Activated CD8-positive, alpha-beta memory T cell treated with anti-CD3 and anti-CD28 coated beads for 24 hours (primary cell): ENCODE measurements around the gene USP3.
A peak's percentile ranks its signal among the peaks of the same experiment; 100 is the strongest.
"Not testable (repeated sequence)": the region's sequence is repeated elsewhere in the genome, so short reads cannot be mapped to it uniquely, and the experiment has no call there.

Source experiments
- DNase-seq: peaks from one replicate; pipeline ENCODE4 v3.0.0-alpha.2; 2020

The USP3 gene

GRCh38 chr15:63597038-63597790 is 92.8 kb downstream of the USP3 start, which contains the start of gene FBXL22:
TSS of gene FBXL22 (plus strand) at chr15:63597387. CDS start at chr15:63597393, 6 bp downstream.
- no peak for DNase-seq

- DNase-seq = no peak
These were observed 93.4 kb downstream of the USP3 start for GRCh38 chr15:63597821-63598220.

GRCh38 chr15:63598473-63599400 is 94.3 kb downstream of the USP3 start:
- no peak for DNase-seq

- DNase-seq = peak; percentile 78
These were observed 95.1 kb downstream of the USP3 start for GRCh38 chr15:63599401-63600000.

GRCh38 chr15:63600001-63600615 is 95.7 kb downstream of the USP3 start:
- no peak for DNase-seq

- peak; percentile 94 for DNase-seq
These were observed 96.2 kb downstream of the USP3 start for GRCh38 chr15:63600616-63601025.

GRCh38 chr15:63601026-63601703 is 96.8 kb downstream of the USP3 start:
- peak; percentile 84 for DNase-seq

- DNase-seq = no peak
These were observed 97.4 kb downstream of the USP3 start for GRCh38 chr15:63601704-63602185.

- DNase-seq = no peak
These were observed 98.2 kb downstream of the USP3 start for GRCh38 chr15:63602595-63602994.

GRCh38 chr15:63603516-63603915 is 99.1 kb downstream of the USP3 start:
- no peak for DNase-seq

- DNase-seq = no peak
These were observed 99.9 kb downstream of the USP3 start for GRCh38 chr15:63604281-63604680.

GRCh38 chr15:63605036-63605435 is 100.6 kb downstream of the USP3 start:
- no peak for DNase-seq

GRCh38 chr15:63605816-63606215 is 101.4 kb downstream of the USP3 start:
- peak; percentile 77 for DNase-seq

- DNase-seq = no peak
These were observed 101.9 kb downstream of the USP3 start for GRCh38 chr15:63606308-63606707.

GRCh38 chr15:63608989-63609388 is 104.6 kb downstream of the USP3 start:
- no peak for DNase-seq

GRCh38 chr15:63609448-63609847 is 105.1 kb downstream of the USP3 start:
- DNase-seq = no peak

GRCh38 chr15:63610209-63610841 is 105.9 kb downstream of the USP3 start:
- DNase-seq = peak; percentile 84

GRCh38 chr15:63611177-63611576 is 106.8 kb downstream of the USP3 start:
- DNase-seq = no peak

- DNase-seq = no peak
These were observed 107.9 kb downstream of the USP3 start for GRCh38 chr15:63612300-63612699.

GRCh38 chr15:63615935-63616334 is 111.5 kb downstream of the USP3 start:
- no peak for DNase-seq

GRCh38 chr15:63617147-63617546 is 112.8 kb downstream of the USP3 start:
- not testable (repeated sequence) for DNase-seq

- not testable (repeated sequence) for DNase-seq
These were observed 113.2 kb downstream of the USP3 start for GRCh38 chr15:63617627-63618026.
